Myocyte (in vitro differentiated cells): ENCODE data around the gene ABHD1. TPM values are rescaled to one million over a fixed set of nuclear protein-coding genes. Genes with fewer than 3 reads are reported as not detected.
"Not testable (repeated sequence)": the region's sequence is repeated elsewhere in the genome, so short reads cannot be mapped to it uniquely, and the experiment has no call there.

ENCODE experiments used
- DNase-seq: peaks from one replicate; pipeline ENCODE4 v3.0.0-alpha.2; 2012; ENCODE audit warnings: low read depth
- polyA plus RNA-seq: library from polyadenylated mRNA; unstranded; fragments of >200 nt; gene quantifications from one replicate; pipeline ENCODE4 v1.2.1, GENCODE V29; 2012; ENCODE audit warnings: missing spikeins
- total RNA-seq: library from RNA; depleted of rRNA; stranded (reverse); fragments of >200 nt; gene quantifications from 2 replicates; pipeline ENCODE4 v1.2.3, GENCODE V29; 2014

The ABHD1 gene
- not detected in 2 replicates for total RNA-seq
- polyA plus RNA-seq, result 0.28 TPM

DNA sequence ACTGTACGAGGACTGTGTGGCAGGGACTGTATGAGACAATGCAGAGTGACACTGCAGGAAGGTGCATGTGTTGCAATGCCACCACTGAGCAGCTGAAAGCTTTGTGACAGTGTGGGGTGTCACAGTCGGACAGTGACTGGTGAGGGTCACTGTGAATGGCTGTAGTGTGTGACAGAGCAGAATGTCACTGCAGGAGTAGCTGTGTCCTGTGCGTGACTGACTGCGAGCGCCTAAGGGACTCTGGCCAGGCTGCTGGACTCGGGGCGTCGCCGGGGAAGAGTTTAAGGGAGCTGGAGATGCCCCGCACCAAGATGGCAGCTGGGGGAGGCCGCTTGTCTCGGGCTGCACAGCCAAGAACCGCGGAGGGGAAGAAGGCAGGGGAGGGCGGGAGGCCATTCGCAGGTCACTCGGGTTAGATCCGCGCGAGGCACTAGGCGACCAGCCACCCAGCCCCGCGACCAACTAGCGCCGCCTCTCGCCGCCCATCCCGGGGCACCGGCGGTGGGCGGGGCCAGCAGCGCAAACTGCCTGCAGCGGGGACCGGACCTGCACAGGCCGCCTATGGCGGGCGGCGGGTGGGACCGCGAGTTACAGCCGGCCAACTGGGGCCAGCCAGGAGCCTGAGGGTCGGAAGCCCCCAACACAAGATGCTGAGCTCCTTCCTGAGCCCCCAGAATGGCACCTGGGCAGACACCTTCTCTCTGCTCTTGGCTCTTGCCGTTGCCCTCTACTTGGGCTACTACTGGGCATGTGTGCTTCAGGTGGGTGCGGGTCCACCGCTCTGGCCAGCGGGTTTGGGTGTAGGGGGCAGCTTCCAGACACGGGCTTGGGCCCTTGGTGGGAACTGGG lies at the start of gene ABHD1:
TSS of gene ABHD1 (plus strand) at position 514 of the 849 bp plus-strand sequence. CDS start at position 648, 134 bp downstream.
- peak; percentile 21 for DNase-seq

DNA sequence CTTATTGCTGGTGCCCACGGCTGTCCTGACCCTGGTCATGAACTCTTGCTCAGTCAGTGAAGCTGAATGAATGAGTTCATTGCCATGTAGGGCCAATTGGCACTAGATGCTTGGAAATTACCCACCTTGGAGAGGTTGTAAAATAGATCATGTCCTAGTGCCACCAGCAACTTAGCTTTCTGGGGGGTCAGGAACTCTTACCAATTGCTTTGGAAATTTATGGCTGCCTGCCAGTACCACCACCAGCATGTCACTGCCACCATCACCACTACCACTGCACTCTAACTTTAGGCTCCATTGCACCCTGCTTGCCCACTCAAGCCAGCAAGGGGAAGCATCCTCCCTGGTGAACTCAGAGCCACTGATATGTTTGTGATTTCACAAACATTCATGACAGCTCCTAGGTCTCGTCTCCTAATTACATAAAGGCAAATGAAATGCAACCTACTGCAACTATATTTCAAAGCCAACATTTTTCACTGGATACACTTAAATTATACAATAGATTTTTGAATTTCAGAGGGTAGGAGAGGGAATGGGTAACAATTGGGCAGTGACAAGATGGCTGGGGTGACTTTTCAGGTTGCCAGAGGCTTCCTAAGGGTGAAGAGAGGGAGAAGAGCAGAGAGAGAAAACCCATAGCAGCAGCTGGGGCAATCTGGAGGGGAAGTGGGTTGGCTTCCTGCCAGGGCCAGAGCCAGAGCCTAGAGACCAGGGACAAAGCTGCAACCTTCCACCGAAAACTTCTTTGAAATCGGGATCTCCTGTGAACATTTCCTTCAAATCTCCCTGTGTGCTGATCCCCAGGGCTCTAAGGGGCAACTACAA lies 48.7 kb upstream of the ABHD1 start:
- DNase-seq, result peak; percentile 36

DNA sequence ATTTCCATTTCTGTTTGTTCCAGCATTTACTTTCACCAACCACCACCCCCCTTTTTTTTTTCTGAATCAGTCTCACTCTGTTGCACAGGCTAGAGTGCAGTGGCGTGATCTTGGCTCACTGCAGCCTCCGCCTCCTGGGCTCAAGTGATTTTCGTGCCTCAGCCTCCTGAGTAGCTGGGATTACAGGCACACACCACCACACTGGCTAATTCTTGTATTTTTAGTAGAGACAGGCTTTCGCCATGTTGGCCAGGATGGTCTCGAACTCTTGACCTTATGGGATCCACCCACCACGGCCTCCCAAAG lies 48.1 kb upstream of the ABHD1 start:
- not testable (repeated sequence) for DNase-seq

DNA sequence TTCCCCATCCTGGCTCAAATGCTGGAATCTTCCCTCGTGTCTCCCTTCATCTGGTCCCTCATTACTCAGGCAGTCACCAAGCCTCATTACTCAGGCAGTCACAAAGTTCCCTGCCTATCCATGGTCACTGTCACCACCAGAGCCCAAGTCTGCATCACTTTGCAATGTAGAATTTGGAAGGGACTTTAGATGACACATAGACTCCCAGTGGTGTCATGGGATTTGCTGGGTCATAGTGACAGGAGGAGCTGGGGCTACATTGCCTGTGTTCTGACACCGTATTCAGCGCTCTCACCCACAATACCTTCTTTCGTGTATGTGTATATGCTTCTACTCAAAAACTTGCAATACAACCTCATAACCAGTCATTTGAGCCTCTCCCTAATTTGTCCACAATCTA lies 47.3 kb upstream of the ABHD1 start:
- DNase-seq, result peak; percentile 17

DNA sequence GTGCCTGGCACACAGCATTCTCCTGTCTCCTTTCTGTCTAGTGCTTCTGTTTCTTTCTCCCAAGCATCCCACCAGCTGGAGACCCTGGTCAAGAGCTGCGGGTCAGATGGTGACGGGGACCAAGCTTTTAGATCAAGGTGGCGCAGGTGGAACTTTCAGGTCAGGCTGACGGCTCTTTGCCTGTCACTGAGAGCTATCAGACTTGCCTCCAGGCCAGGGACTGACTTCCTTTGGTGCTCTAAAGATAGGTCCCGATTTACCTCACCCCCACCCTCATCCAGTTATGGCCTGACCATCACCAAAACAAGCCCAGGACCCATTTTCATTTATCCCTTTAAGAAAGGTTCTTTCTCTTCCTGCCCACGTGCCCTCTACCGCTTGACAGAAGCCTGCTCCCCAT lies 46.4 kb upstream of the ABHD1 start:
- no peak for DNase-seq

DNA sequence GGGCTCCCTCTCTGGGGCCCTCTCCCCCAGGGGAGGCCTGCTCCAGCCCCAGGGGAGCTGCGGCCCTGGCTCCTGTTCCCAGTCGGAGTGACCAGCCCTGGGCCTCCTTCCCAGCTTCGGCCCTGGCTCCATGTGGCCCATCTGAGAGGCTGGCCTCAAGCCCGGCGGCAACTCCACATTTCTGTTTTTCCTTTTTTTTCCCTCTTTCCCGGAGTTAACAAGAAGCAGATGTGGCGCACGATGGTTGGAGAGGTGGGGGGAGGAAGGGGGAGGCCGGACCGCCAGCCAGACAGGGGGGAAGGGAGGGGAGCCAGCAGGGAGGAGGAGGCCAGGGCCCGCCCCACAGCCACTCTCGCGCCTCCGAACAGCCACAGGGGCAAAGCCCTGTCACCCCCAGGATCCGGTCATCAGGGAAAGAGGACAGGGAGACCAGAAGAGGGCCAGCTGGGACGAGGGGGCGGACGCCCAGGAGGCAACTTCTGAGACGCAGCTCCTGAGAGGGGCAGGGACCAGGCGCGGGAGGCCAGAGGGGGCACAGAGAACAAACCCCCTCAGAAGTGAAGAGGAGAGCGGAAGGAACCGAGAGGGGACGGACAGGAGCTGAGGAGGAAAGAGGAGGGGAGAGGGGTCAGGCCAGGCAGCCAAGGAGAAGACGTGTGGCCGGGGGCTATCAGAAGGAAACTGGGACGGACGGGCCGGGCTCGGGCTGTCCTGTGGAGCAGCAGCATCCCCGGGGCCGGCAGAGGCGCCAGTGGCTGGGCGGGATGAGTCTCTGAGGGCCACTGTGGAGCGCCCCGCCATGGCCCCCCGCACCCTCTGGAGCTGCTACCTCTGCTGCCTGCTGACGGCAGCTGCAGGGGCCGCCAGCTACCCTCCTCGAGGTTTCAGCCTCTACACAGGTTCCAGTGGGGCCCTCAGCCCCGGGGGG lies 45.1 kb upstream of the ABHD1 start, which contains the start of gene EMILIN1:
TSS of gene EMILIN1 (plus strand) at position 349 of the 928 bp plus-strand sequence. CDS start at position 800, 451 bp downstream.
- peak; percentile 16 for DNase-seq

DNA sequence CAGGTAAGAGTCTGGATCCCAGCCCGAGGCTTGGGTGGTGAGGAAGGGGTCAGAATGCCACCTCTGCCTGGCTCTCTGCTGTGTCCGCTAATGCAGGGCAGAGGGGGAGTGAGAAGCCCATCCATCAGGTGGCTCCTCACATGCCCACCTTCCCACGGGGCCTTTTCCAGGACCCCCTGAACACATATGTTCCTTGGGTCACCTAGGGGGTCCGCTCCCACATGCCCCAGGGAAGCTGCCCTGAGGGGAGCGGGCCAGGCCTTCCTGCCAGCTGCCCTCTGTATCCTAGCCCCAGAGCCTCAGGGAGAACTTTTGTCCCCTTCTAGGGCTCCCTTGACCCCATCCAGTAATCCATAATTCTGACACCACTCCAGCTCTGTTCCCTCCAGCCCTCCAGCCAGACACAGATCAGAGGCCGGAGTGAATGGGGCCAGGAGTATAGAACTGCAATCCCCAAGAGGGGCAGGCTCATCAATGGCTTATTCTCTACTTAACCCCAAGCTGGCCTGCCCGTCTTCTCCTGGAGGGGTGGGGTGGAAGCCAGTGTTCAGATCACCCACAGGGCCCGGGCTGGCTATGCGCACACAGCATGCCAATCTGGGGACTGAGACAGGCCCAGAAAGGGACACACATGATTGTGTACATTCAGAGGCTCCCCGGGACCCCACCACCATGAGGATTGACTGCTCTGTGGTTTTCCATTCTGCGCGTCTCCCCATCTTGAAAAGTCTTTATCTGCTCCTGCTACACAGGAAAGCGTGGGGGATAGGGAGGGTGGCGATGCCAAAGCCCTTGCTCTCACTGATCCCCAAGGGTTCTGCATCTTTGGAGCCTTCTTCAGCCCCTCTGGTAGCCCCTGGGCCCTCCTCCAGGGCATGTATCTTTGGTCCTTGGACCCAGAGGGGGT lies 44.1 kb upstream of the ABHD1 start:
- no peak for DNase-seq

DNA sequence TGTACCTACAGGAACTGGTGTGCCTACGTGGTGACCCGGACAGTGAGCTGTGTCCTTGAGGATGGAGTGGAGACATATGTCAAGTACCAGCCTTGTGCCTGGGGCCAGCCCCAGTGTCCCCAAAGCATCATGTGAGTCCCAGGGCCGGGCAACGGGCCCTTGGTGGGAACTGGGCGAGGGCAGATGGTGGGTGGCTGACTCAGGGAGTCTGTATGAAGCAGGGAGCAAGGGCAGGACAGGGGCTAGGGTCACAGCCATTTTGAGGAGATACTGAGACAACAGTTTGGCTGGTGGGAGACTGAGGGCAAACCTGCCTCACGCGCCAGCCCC lies 43.5 kb upstream of the ABHD1 start:
- DNase-seq, result no peak

DNA sequence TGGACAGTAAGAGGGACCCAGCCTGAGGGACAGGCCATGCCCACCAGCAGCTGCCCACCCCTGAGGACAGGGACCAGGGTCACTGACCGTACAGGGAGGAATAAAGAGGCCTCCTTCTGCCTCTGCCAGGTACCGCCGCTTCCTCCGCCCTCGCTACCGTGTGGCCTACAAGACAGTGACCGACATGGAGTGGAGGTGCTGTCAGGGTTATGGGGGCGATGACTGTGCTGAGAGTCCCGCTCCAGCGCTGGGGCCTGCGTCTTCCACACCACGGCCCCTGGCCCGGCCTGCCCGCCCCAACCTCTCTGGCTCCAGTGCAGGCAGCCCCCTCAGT lies 43.0 kb upstream of the ABHD1 start:
- no peak for DNase-seq

DNA sequence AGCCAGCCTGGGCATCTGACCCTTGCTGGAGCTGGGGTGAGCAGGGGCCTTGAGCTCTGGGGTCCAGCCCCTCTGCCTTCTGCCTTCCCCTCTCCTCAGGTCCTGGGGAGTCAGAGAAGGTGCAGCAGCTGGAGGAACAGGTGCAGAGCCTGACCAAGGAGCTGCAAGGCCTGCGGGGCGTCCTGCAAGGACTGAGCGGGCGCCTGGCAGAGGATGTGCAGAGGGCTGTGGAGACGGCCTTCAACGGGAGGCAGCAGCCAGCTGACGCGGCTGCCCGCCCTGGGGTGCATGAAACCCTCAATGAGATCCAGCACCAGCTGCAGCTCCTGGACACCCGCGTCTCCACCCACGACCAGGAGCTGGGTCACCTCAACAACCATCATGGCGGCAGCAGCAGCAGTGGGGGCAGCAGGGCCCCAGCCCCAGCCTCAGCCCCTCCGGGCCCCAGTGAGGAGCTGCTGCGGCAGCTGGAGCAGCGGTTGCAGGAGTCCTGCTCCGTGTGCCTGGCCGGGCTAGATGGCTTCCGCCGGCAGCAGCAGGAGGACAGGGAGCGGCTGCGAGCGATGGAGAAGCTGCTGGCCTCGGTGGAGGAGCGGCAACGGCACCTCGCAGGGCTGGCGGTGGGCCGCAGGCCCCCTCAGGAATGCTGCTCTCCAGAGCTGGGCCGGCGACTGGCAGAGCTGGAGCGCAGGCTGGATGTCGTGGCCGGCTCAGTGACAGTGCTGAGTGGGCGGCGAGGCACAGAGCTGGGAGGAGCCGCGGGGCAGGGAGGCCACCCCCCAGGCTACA lies 41.4 kb upstream of the ABHD1 start:
- no peak for DNase-seq

DNA sequence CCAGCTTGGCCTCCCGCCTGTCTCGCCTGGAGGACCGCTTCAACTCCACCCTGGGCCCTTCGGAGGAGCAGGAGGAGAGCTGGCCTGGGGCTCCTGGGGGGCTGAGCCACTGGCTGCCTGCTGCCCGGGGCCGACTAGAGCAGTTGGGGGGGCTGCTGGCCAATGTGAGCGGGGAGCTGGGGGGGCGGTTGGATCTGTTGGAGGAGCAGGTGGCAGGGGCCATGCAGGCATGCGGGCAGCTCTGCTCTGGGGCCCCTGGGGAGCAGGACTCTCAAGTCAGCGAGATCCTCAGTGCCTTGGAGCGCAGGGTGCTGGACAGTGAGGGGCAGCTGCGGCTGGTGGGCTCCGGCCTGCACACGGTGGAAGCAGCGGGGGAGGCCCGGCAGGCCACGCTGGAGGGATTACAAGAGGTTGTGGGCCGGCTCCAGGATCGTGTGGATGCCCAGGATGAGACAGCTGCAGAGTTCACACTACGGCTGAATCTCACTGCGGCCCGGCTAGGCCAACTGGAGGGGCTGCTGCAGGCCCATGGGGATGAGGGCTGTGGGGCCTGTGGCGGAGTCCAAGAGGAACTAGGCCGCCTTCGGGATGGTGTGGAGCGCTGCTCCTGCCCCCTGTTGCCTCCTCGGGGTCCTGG lies 40.7 kb upstream of the ABHD1 start:
- DNase-seq, result no peak

DNA sequence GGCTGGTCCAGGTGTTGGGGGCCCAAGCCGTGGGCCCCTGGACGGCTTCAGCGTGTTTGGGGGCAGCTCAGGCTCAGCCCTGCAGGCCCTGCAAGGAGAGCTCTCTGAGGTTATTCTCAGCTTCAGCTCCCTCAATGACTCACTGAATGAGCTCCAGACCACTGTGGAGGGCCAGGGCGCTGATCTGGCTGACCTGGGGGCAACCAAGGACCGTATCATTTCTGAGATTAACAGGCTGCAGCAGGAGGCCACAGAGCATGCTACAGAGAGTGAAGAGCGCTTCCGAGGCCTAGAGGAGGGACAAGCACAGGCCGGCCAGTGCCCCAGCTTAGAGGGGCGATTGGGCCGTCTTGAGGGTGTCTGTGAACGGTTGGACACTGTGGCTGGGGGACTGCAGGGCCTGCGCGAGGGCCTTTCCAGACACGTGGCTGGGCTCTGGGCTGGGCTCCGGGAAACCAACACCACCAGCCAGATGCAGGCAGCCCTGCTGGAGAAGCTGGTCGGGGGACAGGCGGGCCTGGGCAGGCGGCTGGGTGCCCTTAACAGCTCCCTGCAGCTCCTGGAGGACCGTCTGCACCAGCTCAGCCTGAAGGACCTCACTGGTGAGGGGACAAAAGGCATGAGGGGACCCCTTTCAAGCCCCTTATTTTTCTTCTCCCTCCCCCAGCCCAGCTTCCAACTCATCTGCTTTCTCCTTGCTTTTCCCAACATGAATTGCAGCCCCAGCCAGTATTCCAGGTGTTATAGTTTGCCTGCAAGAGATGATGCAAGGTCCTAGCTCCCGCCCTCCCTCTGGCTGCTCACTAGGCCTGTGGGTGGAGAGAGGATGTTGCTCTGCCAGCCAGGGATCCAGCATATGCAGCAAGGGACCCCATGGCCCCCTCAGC lies 40.0 kb upstream of the ABHD1 start:
- no peak for DNase-seq

DNA sequence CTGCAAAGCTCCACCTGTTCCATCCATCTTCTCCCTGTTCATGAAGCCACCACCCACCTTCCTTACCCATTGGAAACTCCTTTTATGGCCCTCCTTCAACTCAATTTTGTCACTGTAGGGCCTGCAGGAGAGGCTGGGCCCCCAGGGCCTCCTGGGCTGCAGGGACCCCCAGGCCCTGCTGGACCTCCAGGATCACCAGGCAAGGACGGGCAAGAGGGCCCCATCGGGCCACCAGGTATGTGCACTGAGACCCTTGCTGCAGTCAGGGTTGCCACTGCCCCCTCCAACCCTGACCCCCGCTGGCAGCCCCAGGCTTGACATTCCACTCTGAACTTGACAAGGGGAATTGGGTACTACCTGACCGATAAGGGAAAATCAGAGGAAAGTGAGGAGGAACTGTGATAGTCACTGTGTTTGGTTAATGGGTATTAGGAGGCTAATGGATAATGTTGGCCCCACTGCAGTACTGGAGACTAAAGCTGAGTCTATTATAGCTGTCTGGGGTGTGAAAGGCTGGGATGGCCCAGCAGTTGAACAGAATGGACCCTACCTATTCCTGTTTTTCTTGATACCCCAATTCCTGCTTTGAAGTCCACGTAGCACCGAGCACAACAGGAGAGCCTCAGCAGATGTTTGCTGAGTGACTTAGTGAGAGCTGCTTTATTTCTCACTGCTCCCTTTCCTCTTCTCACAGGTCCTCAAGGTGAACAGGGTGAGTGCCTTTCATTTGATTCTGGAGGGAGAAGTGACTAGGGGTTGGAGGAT lies 39.1 kb upstream of the ABHD1 start:
- no peak for DNase-seq

DNA sequence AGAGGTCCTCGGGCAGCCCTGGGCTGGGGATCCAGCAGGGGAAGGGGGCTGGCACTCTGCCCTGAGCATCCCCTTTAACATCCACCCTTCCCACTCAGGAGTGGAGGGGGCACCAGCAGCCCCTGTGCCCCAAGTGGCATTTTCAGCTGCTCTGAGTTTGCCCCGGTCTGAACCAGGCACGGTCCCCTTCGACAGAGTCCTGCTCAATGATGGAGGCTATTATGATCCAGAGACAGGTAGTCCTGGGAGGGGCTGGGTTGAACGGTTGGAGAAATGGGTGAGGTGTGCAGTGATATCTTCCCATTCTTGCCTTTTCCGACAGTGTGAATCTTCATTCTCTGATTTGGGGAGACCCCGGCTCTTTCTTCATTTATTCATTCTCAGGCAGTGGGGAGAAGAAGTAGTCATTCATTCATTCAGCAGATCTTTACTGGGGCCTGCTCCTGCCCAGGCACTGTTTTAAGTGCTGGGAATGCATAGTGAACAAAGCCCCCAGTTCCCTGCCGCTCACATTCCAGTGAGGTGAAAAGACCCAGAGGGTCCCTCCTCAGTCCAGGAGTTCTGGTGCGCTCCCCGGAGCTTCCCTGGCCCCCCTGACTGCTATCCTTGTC lies 38.4 kb upstream of the ABHD1 start:
- no peak for DNase-seq

DNA sequence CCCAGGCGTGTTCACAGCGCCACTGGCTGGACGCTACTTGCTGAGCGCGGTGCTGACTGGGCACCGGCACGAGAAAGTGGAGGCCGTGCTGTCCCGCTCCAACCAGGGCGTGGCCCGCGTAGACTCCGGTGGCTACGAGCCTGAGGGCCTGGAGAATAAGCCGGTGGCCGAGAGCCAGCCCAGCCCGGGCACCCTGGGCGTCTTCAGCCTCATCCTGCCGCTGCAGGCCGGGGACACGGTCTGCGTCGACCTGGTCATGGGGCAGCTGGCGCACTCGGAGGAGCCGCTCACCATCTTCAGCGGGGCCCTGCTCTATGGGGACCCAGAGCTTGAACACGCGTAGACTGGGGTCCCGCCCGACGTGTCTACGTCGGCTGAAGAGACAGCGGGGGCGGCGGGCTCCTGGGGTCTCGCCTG lies 37.9 kb upstream of the ABHD1 start:
- DNase-seq, result peak; percentile 78

DNA sequence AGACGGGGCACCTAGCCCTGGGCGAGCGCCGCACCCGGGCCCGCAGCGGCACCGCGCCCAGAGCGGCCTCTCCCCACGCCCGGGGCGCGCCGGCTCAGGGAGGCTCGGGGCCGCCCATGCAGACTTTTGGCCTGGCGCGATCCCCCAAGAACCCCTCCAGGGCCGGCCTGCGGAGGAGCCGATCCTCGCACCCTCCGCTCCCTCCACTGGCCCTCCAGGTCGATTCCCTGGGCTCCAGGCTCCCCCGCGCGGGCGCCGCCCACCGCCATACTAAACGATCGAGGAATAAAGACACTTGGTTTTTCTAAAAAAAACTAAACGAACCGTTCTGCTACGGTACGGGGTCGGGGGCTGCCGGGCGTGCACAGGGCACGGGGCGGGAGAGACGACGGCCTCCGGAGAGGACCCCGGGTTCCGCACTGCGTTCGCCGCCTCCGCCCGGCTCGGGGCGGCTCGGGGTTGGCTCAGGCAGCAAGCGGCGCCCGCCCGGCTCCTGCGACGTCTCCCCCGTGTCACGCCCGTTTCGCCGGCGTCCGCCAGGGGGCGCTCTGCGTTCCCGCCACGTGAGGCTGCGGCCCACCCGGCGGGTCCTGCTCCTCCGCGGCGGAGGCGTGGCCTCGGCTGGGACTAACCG lies 37.4 kb upstream of the ABHD1 start:
- peak; percentile 92 for DNase-seq
